WTC11 (cell line): ENCODE data around the gene RASGRF1. TPM values are rescaled to one million over a fixed set of nuclear protein-coding genes. Genes with fewer than 3 reads are reported as not detected.

ENCODE experiments used
- ATAC-seq: fragments of 200-7000 bp; cut with Tn5 transposase; 2 replicates; pipeline ENCODE4 v1.10.0; 2021; ENCODE audit warnings: mild to moderate bottlenecking, moderate library complexity
- CTCF ChIA-PET: fragments of 300-600 bp; sonication (Branson Sonifier 250); formaldehyde crosslinking; loops from one replicate; lab custom pipeline; 2021; ENCODE audit warnings: antibody characterized with exemption; lab: Charles Lee
- POLR2A ChIA-PET: fragments of 350-600 bp; sonication (Branson Sonifier 250); formaldehyde crosslinking; loops from one replicate; lab custom pipeline; 2021; ENCODE audit warnings: antibody characterized with exemption; lab: Charles Lee
- DNase-seq: peaks from one replicate; pipeline ENCODE4 v3.0.0; 2021; ENCODE audit warnings: low spot score
- H3K27ac Mint-ChIP-seq: 2 replicates; pipeline ENCODE4 v1.8.0; 2021; ENCODE audit warnings: mixed read lengths
- H3K27me3 Mint-ChIP-seq: 2 replicates; pipeline ENCODE4 v1.8.0; 2021; ENCODE audit warnings: low read depth, mild to moderate bottlenecking, moderate library complexity, mixed read lengths
- H3K36me3 Mint-ChIP-seq: 2 replicates; pipeline ENCODE4 v1.8.0; 2021; ENCODE audit warnings: mixed read lengths
- H3K4me1 Mint-ChIP-seq: 2 replicates; pipeline ENCODE4 v1.8.0; 2022; ENCODE audit warnings: mixed read lengths
- H3K4me3 Mint-ChIP-seq: 2 replicates; pipeline ENCODE4 v1.8.0; 2021; ENCODE audit warnings: mild to moderate bottlenecking, moderate library complexity, mixed read lengths
- H3K9me3 Mint-ChIP-seq: 2 replicates; pipeline ENCODE4 v1.8.0; 2021; ENCODE audit warnings: mixed read lengths
- AR ChIP-seq: fragments of 250-450 bp; sonication (Bioruptor Pico); IDR thresholded peaks from 2 replicates; pipeline ENCODE4 v1.9.0; 2021; ENCODE audit warnings: mild to moderate bottlenecking
- ARID4B ChIP-seq: sonication (generic); formaldehyde crosslinking; IDR thresholded peaks from 2 replicates; pipeline ENCODE4 v1.8.0; 2023; ENCODE audit warnings: missing genetic modification reagents, mild to moderate bottlenecking, borderline replicate concordance
- ATF6 ChIP-seq: sonication (generic); formaldehyde crosslinking; IDR thresholded peaks from 2 replicates; pipeline ENCODE4 v1.8.1; 2023; ENCODE audit warnings: mild to moderate bottlenecking, missing genetic modification reagents
- CBFB ChIP-seq: sonication (generic); formaldehyde crosslinking; IDR thresholded peaks from 2 replicates; pipeline ENCODE4 v1.8.1; 2022; ENCODE audit warnings: mild to moderate bottlenecking, low read depth, missing genetic modification reagents
- CDX4 ChIP-seq: fragments of 250-450 bp; sonication (Bioruptor Pico); IDR thresholded peaks from 2 replicates; pipeline ENCODE4 v1.9.0; 2021; ENCODE audit warnings: moderate library complexity, mild to moderate bottlenecking, inconsistent platforms, borderline replicate concordance
- E2F5 ChIP-seq: sonication (generic); formaldehyde crosslinking; IDR thresholded peaks from 2 replicates; pipeline ENCODE4 v1.8.1; 2022; ENCODE audit warnings: mild to moderate bottlenecking, moderate library complexity, missing genetic modification reagents
- ESRRA ChIP-seq: sonication (generic); formaldehyde crosslinking; IDR thresholded peaks from 2 replicates; pipeline ENCODE4 v1.8.1; 2022; ENCODE audit warnings: mild to moderate bottlenecking, missing genetic modification reagents, borderline replicate concordance
- FOXJ3 ChIP-seq: sonication (generic); formaldehyde crosslinking; IDR thresholded peaks from 2 replicates; pipeline ENCODE4 v1.9.0; 2021; ENCODE audit warnings: missing genetic modification reagents, mild to moderate bottlenecking, borderline replicate concordance
- GABPB1 ChIP-seq: sonication (generic); formaldehyde crosslinking; IDR thresholded peaks from 2 replicates; pipeline ENCODE4 v1.8.1; 2023; ENCODE audit warnings: mild to moderate bottlenecking, missing genetic modification reagents
- JAZF1 ChIP-seq: fragments of 250-450 bp; sonication (Bioruptor Pico); IDR thresholded peaks from 2 replicates; pipeline ENCODE4 v1.9.0; 2021; ENCODE audit warnings: moderate library complexity, mild to moderate bottlenecking, inconsistent platforms
- JUN ChIP-seq: sonication (generic); formaldehyde crosslinking; IDR thresholded peaks from 2 replicates; pipeline ENCODE4 v1.8.0; 2023; ENCODE audit warnings: mild to moderate bottlenecking, missing genetic modification reagents
- NFYB ChIP-seq: sonication (generic); formaldehyde crosslinking; conservative IDR thresholded peaks from 2 replicates; pipeline ENCODE4 v1.8.0; 2022; ENCODE audit warnings: low read depth, missing genetic modification reagents
- NR1H2 ChIP-seq: sonication (generic); formaldehyde crosslinking; IDR thresholded peaks from 2 replicates; pipeline ENCODE4 v1.9.0; 2021; ENCODE audit warnings: mild to moderate bottlenecking, moderate library complexity, missing genetic modification reagents
- NR2C2 ChIP-seq: sonication (generic); formaldehyde crosslinking; IDR thresholded peaks from 2 replicates; pipeline ENCODE4 v1.8.0; 2022; ENCODE audit warnings: mild to moderate bottlenecking, missing genetic modification reagents
- NR3C1 ChIP-seq: sonication (generic); formaldehyde crosslinking; conservative IDR thresholded peaks from 2 replicates; pipeline ENCODE4 v1.8.1; 2023; ENCODE audit warnings: low read depth, mild to moderate bottlenecking, missing genetic modification reagents
- PREB ChIP-seq: sonication (generic); formaldehyde crosslinking; IDR thresholded peaks from 2 replicates; pipeline ENCODE4 v1.8.1; 2022; ENCODE audit warnings: mild to moderate bottlenecking, missing genetic modification reagents, moderate library complexity, borderline replicate concordance
- SMAD4 ChIP-seq: sonication (generic); formaldehyde crosslinking; IDR thresholded peaks from 2 replicates; pipeline ENCODE4 v1.8.0; 2022; ENCODE audit warnings: mild to moderate bottlenecking, missing genetic modification reagents
- USF2 ChIP-seq: sonication (generic); formaldehyde crosslinking; IDR thresholded peaks from 2 replicates; pipeline ENCODE4 v1.8.1; 2023; ENCODE audit warnings: mild to moderate bottlenecking, missing genetic modification reagents, moderate library complexity
- ZNF423 ChIP-seq: fragments of 250-450 bp; sonication (Bioruptor Pico); IDR thresholded peaks from 2 replicates; pipeline ENCODE4 v2.1.2; 2022; ENCODE audit warnings: mild to moderate bottlenecking, moderate library complexity
- total RNA-seq: library from RNA; stranded (reverse); gene quantifications from 3 replicates; pipeline ENCODE4 v1.2.3, GENCODE V29; 2021

The RASGRF1 gene
- total RNA-seq, 1 experiment from 2014 or later = 0.85 TPM

GRCh38 chr15:79128556-79128955 is 38.0 kb upstream of the RASGRF1 start (continued):
- TF ChIP-seq USF2 (CRISPR knock-in tag) = no peak
- no peak for TF ChIP-seq NR3C1 (CRISPR knock-in tag)
- no peak for TF ChIP-seq SMAD4 (CRISPR knock-in tag)
- no peak for TF ChIP-seq CDX4 (CRISPR knock-in tag)
- no peak for TF ChIP-seq GABPB1 (CRISPR knock-in tag)
- TF ChIP-seq CBFB (CRISPR knock-in tag) = no peak
- TF ChIP-seq ATF6 (CRISPR knock-in tag) = no peak
- TF ChIP-seq ESRRA (CRISPR knock-in tag) = no peak

GRCh38 chr15:79124388-79124787 is 33.8 kb upstream of the RASGRF1 start:
- no peak overlapping the region for H3K4me3 Mint-ChIP-seq
- TF ChIP-seq NR2C2 (CRISPR knock-in tag) = no peak
- peak; percentile 38; the same call in 1 of the 2 replicates for TF ChIP-seq USF2 (CRISPR knock-in tag)
- TF ChIP-seq, all 79 proteins: peak for 1
- CTCF ChIA-PET = interaction anchor here (1.1 to 1.2 kb wide), 2 partner anchors 60 to 96 kb away, joined by 4 read pairs; no protein-coding TSS in a partner anchor
- POLR2A ChIA-PET = no interaction called here
- Mint-ChIP-seq H3K36me3 (no peaks in the 10 kb centered on the region), H3K4me1 (no peaks in the 10 kb centered on the region), H3K27ac (no peak overlapping the region), H3K27me3 (peaks cover 13% of the 10 kb centered on the region), H3K9me3 (peaks cover 4% of the 10 kb centered on the region)
- DNase-seq (no peak), ATAC-seq (no peak)

GRCh38 chr15:79122991-79123390 is 32.4 kb upstream of the RASGRF1 start:
- ATAC-seq (no peak; the same call in 1 of the 2 replicates), DNase-seq (no peak)
- Mint-ChIP-seq H3K27me3 (peaks cover 13% of the 10 kb centered on the region), H3K4me1 (no peaks in the 10 kb centered on the region), H3K4me3 (no peak overlapping the region), H3K9me3 (peaks cover 4% of the 10 kb centered on the region), H3K36me3 (no peaks in the 10 kb centered on the region), H3K27ac (no peak overlapping the region)
- ChIA-PET POLR2A (no interaction called here), CTCF (no interaction called here)
- TF ChIP-seq E2F5 (no peak), CBFB (CRISPR knock-in tag) (no peak), ZNF423 (CRISPR knock-in tag) (no peak), ARID4B (CRISPR knock-in tag) (no peak), FOXJ3 (CRISPR knock-in tag) (no peak), NFYB (CRISPR knock-in tag) (no peak), PREB (CRISPR knock-in tag) (no peak), JUN (CRISPR knock-in tag) (no peak), JAZF1 (CRISPR knock-in tag) (no peak), NR2C2 (CRISPR knock-in tag) (no peak), AR (CRISPR knock-in tag) (no peak), NR1H2 (CRISPR knock-in tag) (no peak)
